Trophoblast cell (in vitro differentiated cells and primary cell): ENCODE measurements around the gene SRCIN1.

Experiments
- DNase-seq, 2 donors: peaks; one replicate each; pipeline ENCODE4 v3.0.0-alpha.2; 2016
- H2AFZ ChIP-seq: 2 replicates; pipeline ENCODE4 v1.6.1; 2013; ENCODE audit warnings: low read length, moderate library complexity, mild to moderate bottlenecking; ENCODE audit not compliant: insufficient read depth, poor library complexity
- H2AK5ac ChIP-seq: 2 replicates; pipeline ENCODE4 v1.6.1; 2013; ENCODE audit warnings: mild to moderate bottlenecking, low read length
- H2BK120ac ChIP-seq: 2 replicates; pipeline ENCODE4 v1.6.1; 2013; ENCODE audit warnings: low read length, mild to moderate bottlenecking, moderate library complexity; ENCODE audit not compliant: insufficient read depth, poor library complexity
- H2BK12ac ChIP-seq: 2 replicates; pipeline ENCODE4 v1.6.1; 2013; ENCODE audit warnings: mild to moderate bottlenecking, low read length, moderate library complexity
- H2BK5ac ChIP-seq: 2 replicates; pipeline ENCODE4 v1.6.1; 2013; ENCODE audit warnings: low read length, low read depth, moderate library complexity, mild to moderate bottlenecking; ENCODE audit not compliant: poor library complexity
- H3K14ac ChIP-seq: 2 replicates; pipeline ENCODE4 v1.6.1; 2013; ENCODE audit warnings: mild to moderate bottlenecking, low read length
- H3K18ac ChIP-seq: 2 replicates; pipeline ENCODE4 v1.6.1; 2013; ENCODE audit warnings: mild to moderate bottlenecking, low read length
- H3K23ac ChIP-seq: 2 replicates; pipeline ENCODE4 v1.6.1; 2013; ENCODE audit warnings: low read length
- H3K27ac ChIP-seq: 2 replicates; pipeline ENCODE4 v1.5.1; 2013; ENCODE audit warnings: low read depth, mild to moderate bottlenecking, inconsistent platforms, low read length, moderate library complexity
- H3K27me3 ChIP-seq: 2 replicates; pipeline ENCODE4 v1.6.1; 2013; ENCODE audit warnings: inconsistent platforms, mild to moderate bottlenecking, low read length, moderate library complexity; ENCODE audit not compliant: insufficient read depth
- H3K36me3 ChIP-seq, 2 experiments: 1 replicate in 1 of 2; 2 replicates in 1 of 2; pipeline ENCODE4 v1.6.1; 2013; ENCODE audit warnings: low read length in 2 of 2, mild to moderate bottlenecking in 2 of 2, moderate library complexity in 1 of 2; ENCODE audit not compliant: insufficient read depth in 2 of 2, control insufficient read depth in 1 of 2
- H3K4ac ChIP-seq: 2 replicates; pipeline ENCODE4 v1.6.1; 2013; ENCODE audit warnings: low read depth, mild to moderate bottlenecking, low read length, moderate library complexity
- H3K4me1 ChIP-seq, 2 experiments: 1 replicate in 1 of 2; 2 replicates in 1 of 2; pipeline ENCODE4 v1.6.1; 2013; ENCODE audit warnings: low read length in 2 of 2, mild to moderate bottlenecking in 2 of 2, moderate library complexity in 1 of 2; ENCODE audit not compliant: insufficient read depth in 2 of 2, control insufficient read depth in 1 of 2
- H3K4me2 ChIP-seq: 2 replicates; pipeline ENCODE4 v1.6.1; 2013; ENCODE audit warnings: inconsistent platforms, mild to moderate bottlenecking, low read length, moderate library complexity
- H3K4me3 ChIP-seq: 2 replicates; pipeline ENCODE4 v1.5.1; 2013; ENCODE audit warnings: mild to moderate bottlenecking, low read depth, low read length, inconsistent platforms
- H3K79me1 ChIP-seq: one replicate; pipeline ENCODE4 v1.6.1; 2013; ENCODE audit warnings: low read length
- H3K79me2 ChIP-seq: 2 replicates; pipeline ENCODE4 v1.6.1; 2013; ENCODE audit warnings: low read length, mild to moderate bottlenecking; ENCODE audit not compliant: control insufficient read depth, insufficient read depth, poor library complexity
- H3K9ac ChIP-seq: 2 replicates; pipeline ENCODE4 v1.6.1; 2013; ENCODE audit warnings: mild to moderate bottlenecking, low read length
- H3K9me3 ChIP-seq: 2 replicates; pipeline ENCODE4 v1.6.1; 2013; ENCODE audit warnings: low read depth, mild to moderate bottlenecking, control low read depth, inconsistent platforms, low read length; ENCODE audit not compliant: insufficient read depth
- H4K12ac ChIP-seq: 2 replicates; pipeline ENCODE4 v1.6.1; 2013; ENCODE audit warnings: low read depth, mild to moderate bottlenecking, low read length, moderate library complexity
- H4K8ac ChIP-seq: 2 replicates; pipeline ENCODE4 v1.6.1; 2013; ENCODE audit warnings: low read depth, mild to moderate bottlenecking, low read length, moderate library complexity
- H4K91ac ChIP-seq: one replicate; pipeline ENCODE4 v1.6.1; 2013; ENCODE audit warnings: low read depth, mild to moderate bottlenecking, low read length, moderate library complexity
- WGBS: extraction: QIAGEN DNeasy Blood & Tissue Kit; methylation state at CpG from one replicate; pipeline ENCODE4 v1.1.7; 2013; ENCODE audit warnings: missing lambda C conversion rate; ENCODE audit not compliant: insufficient read length, insufficient coverage; ENCODE audit errors: extremely low coverage; 5-methylcytosine and 5-hydroxymethylcytosine counted together

SRCIN1 gene

GRCh38 chr17:38587947-38588787 is 17.6 kb downstream of the SRCIN1 start:
- Histone ChIP-seq H4K91ac (no peak overlapping the region), H3K4ac (no peak overlapping the region), H4K12ac (no peak overlapping the region), H2AK5ac (no peak overlapping the region), H3K79me1 (no peaks in the 10 kb centered on the region), H3K23ac (no peak overlapping the region), H4K8ac (no peak overlapping the region), H2BK12ac (no peak overlapping the region), H2BK5ac (no peak overlapping the region), H3K4me3 (no peak overlapping the region), H2BK120ac (no peak overlapping the region), H3K79me2 (no peaks in the 10 kb centered on the region), H3K4me2 (no peak overlapping the region), H3K9ac (no peak overlapping the region), H3K9me3 (no peaks in the 10 kb centered on the region), H3K27me3 (no peaks in the 10 kb centered on the region), H3K14ac (no peak overlapping the region), H3K4me1 (peaks cover 11 to 14% of the 10 kb centered on the region in 2 experiments), H3K36me3 (no peaks in the 10 kb centered on the region), H3K27ac (no peak overlapping the region), H3K18ac (no peak overlapping the region), H2AFZ (no peak overlapping the region)
- no CpG with 5 or more reads among the region's 13 CpGs for WGBS
- no peak for DNase-seq

- H3K4ac ChIP-seq = no peak overlapping the region
- H3K27ac ChIP-seq = no peak overlapping the region
- no peaks in the 10 kb centered on the region for H3K79me1 ChIP-seq
- no peak overlapping the region for H4K91ac ChIP-seq
- H4K8ac ChIP-seq = no peak overlapping the region
- no peaks in the 10 kb centered on the region for H3K36me3 ChIP-seq
- no CpG with 5 or more reads among the region's 4 CpGs for WGBS
- H3K4me1 ChIP-seq = peaks cover 11 to 14% of the 10 kb centered on the region in 2 experiments
- no peak overlapping the region for H2BK12ac ChIP-seq
- H3K23ac ChIP-seq = no peak overlapping the region
- no peaks in the 10 kb centered on the region for H3K9me3 ChIP-seq
- H3K14ac ChIP-seq = no peak overlapping the region
- H2BK5ac ChIP-seq = no peak overlapping the region
- H3K79me2 ChIP-seq = no peaks in the 10 kb centered on the region
- H2AK5ac ChIP-seq = no peak overlapping the region
- no peak for DNase-seq
- no peak overlapping the region for H3K9ac ChIP-seq
- H3K4me2 ChIP-seq = no peak overlapping the region
- H3K4me3 ChIP-seq = no peak overlapping the region
- H2BK120ac ChIP-seq = no peak overlapping the region
- no peak overlapping the region for H2AFZ ChIP-seq
- no peaks in the 10 kb centered on the region for H3K27me3 ChIP-seq
- no peak overlapping the region for H4K12ac ChIP-seq
- H3K18ac ChIP-seq = no peak overlapping the region
Measured at GRCh38 chr17:38587203-38587602, 18.5 kb downstream of the SRCIN1 start.

DNA sequence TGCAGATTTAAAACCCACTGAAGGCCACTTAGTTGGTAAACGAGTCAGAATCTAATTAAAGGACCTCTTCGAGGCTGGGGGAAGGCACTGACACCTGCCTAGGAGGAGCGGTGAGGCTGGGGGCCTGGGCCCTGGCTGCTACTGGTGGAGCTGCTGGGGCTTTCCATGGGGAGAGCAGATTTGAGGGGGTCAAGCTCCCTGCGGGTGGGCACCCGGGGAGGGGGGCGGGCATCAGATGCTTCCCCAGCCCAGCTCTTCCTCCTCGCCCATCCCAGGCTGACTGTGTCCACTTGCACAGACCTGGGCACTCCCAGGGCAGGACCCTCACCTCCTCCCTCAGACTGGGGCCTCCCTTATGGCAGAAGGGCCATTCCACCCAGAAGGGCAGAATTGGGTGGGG is 19.0 kb downstream of the SRCIN1 start:
- no peak overlapping the region for H2BK120ac ChIP-seq
- no peak overlapping the region for H3K27ac ChIP-seq
- H4K91ac ChIP-seq = no peak overlapping the region
- no peak overlapping the region for H4K8ac ChIP-seq
- H2AFZ ChIP-seq = no peak overlapping the region
- no peak overlapping the region for H3K23ac ChIP-seq
- no peaks in the 10 kb centered on the region for H3K36me3 ChIP-seq
- H3K27me3 ChIP-seq = no peaks in the 10 kb centered on the region
- H3K4me2 ChIP-seq = no peak overlapping the region
- DNase-seq = no peak
- peaks cover 11 to 12% of the 10 kb centered on the region in 2 experiments for H3K4me1 ChIP-seq
- H3K14ac ChIP-seq = no peak overlapping the region
- no peak overlapping the region for H3K9ac ChIP-seq
- H3K9me3 ChIP-seq = no peaks in the 10 kb centered on the region
- H2AK5ac ChIP-seq = no peak overlapping the region
- H2BK12ac ChIP-seq = no peak overlapping the region
- H3K79me1 ChIP-seq = no peaks in the 10 kb centered on the region
- H3K18ac ChIP-seq = no peak overlapping the region
- no peak overlapping the region for H2BK5ac ChIP-seq
- H3K4ac ChIP-seq = no peak overlapping the region
- H3K79me2 ChIP-seq = no peaks in the 10 kb centered on the region
- H4K12ac ChIP-seq = no peak overlapping the region
- H3K4me3 ChIP-seq = no peak overlapping the region
- WGBS = no CpG with 5 or more reads among the region's 7 CpGs

- Histone ChIP-seq H3K4me2 (no peak overlapping the region), H3K14ac (no peak overlapping the region), H2BK120ac (no peak overlapping the region), H3K36me3 (no peaks in the 10 kb centered on the region), H4K91ac (no peak overlapping the region), H3K18ac (no peak overlapping the region), H4K8ac (no peak overlapping the region), H2AK5ac (no peak overlapping the region), H3K4me3 (no peak overlapping the region), H3K27ac (no peak overlapping the region), H3K4ac (no peak overlapping the region), H3K23ac (no peak overlapping the region), H2AFZ (no peak overlapping the region), H2BK12ac (no peak overlapping the region), H3K4me1 (peaks cover 4 to 5% of the 10 kb centered on the region in 2 experiments), H3K79me1 (no peaks in the 10 kb centered on the region), H3K27me3 (no peaks in the 10 kb centered on the region), H3K9ac (no peak overlapping the region), H4K12ac (no peak overlapping the region), H3K79me2 (no peaks in the 10 kb centered on the region), H3K9me3 (no peaks in the 10 kb centered on the region), H2BK5ac (no peak overlapping the region)
- no CpG with 5 or more reads among the region's 7 CpGs for WGBS
- DNase-seq = no peak
Measured at GRCh38 chr17:38585918-38586529, 19.7 kb downstream of the SRCIN1 start.
